ENCODE results near the gene DST.

DST gene

GRCh38 chr6:56647172-56647762 is 4.6 kb upstream of the DST start:
- no peak for DNase-seq (ENCODE audit: low read depth)
- no peak for TF ChIP-seq CTCF (conservative IDR thresholded peaks at IDR 0.05; ENCODE audit: low read length)

GRCh38 chr6:56644366-56644765 is 1.7 kb upstream of the DST start:
- TF ChIP-seq CTCF (conservative IDR thresholded peaks at IDR 0.05; ENCODE audit: low read length): no peak
- H3K4me3 ChIP-seq (ENCODE audit: low read length): no peak overlapping the region
- DNase-seq (ENCODE audit: low read depth): no peak

More at GRCh38 chr6:56647172-56647762, 4.6 kb upstream of the DST start:
- no peak overlapping the region for H3K4me3 ChIP-seq (ENCODE audit: low read length)

- H3K4me3 ChIP-seq (ENCODE audit: low read length): no peak overlapping the region
- DNase-seq (ENCODE audit: low read depth): peak; percentile 54
- no peak for TF ChIP-seq CTCF (conservative IDR thresholded peaks at IDR 0.05; ENCODE audit: low read length)
These were observed 845 bp upstream of the DST start for GRCh38 chr6:56643379-56644089.

DNA sequence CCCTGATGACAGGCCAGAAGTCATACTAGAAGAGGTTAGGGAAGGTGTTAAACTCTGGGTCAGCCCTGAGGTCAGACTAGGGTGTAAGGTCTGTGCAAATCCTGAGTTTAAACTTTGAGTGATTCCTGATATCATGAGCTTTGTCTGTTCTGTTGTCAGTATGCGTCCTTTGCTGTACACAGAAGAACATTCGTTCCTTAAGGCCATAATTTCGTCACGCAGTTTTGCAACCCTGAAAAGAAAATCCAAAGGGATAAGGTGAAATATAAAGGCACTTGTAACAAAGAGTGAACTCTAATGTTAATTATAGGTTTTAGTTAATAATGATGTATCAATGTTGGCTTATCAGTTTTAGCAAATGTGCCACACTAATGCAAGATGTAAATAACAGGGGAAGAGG is 2.3 kb downstream of the DST start:
- H3K4me3 ChIP-seq (ENCODE audit: low read length): no peak overlapping the region
- DNase-seq (ENCODE audit: low read depth): no peak
- no peak for TF ChIP-seq CTCF (conservative IDR thresholded peaks at IDR 0.05; ENCODE audit: low read length)

DNA sequence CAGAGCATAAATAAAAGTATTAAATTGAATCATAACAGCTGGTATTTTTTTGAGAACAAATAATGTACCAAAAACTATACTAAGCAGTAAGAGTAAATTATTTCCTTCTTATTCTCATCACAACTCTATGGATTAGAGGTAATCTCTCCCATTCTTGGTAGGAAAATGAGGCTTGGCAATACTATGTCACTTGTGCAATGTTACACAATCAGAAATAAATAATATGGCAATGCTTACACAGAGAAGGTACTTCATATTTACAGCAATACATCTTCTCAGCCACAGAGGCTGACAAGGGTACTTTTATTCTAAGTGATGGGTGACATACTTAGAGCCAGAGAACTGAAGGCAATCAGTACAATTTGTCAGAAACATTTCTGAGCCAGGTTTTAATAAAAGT is 3.9 kb downstream of the DST start:
- no peak overlapping the region for H3K4me3 ChIP-seq (ENCODE audit: low read length)
- TF ChIP-seq CTCF (conservative IDR thresholded peaks at IDR 0.05; ENCODE audit: low read length): no peak
- no peak for DNase-seq (ENCODE audit: low read depth)

DNA sequence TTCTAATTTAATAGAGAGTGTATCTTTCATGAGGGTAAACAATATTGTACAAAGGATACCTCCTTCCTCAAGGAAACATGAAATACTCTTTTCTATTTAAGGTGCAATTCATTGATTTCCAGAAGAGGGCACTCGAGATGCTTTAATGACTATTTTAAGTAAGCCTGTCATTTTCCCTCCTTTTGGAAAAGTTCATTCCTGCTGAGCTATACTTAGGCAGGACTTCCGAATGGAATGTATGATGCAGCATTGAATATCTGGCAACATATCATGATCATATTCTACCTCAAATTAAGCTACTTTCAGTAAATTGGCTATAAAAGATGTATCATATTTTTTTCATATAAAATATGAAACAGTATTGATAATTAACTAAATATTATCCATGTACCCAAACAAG is 5.0 kb downstream of the DST start:
- DNase-seq (ENCODE audit: low read depth): peak; percentile 82
- no peak overlapping the region for H3K4me3 ChIP-seq (ENCODE audit: low read length)
- TF ChIP-seq CTCF (conservative IDR thresholded peaks at IDR 0.05; ENCODE audit: low read length): peak; percentile 79

- H3K4me3 ChIP-seq (ENCODE audit: low read length): no peak overlapping the region
- DNase-seq (ENCODE audit: low read depth): no peak
- no peak for TF ChIP-seq CTCF (conservative IDR thresholded peaks at IDR 0.05; ENCODE audit: low read length)
These were observed 14.6 kb downstream of the DST start for GRCh38 chr6:56628105-56628504.
